H1 (cell line): Measurements from ENCODE around the gene PSMB3. TPM values are rescaled to one million over a fixed set of nuclear protein-coding genes. Genes with fewer than 3 reads are reported as not detected.

Experiments
- CTCF ChIA-PET: fragments of 300-600 bp; sonication (Branson Sonifier 250); formaldehyde crosslinking; loops from one replicate; lab custom pipeline; 2021; ENCODE audit not compliant: partially characterized antibody; lab: Charles Lee
- POLR2A ChIA-PET: fragments of 300-600 bp; sonication (Branson Sonifier 250); formaldehyde crosslinking; loops from one replicate; lab custom pipeline; 2021; ENCODE audit warnings: inconsistent platforms; ENCODE audit not compliant: partially characterized antibody; lab: Charles Lee
- DNase-seq, 2 experiments: peaks; one replicate each; pipeline versions ENCODE4 v3.0.0 to v3.0.0-alpha.2; 2010 to 2022; ENCODE audit warnings: low spot score in 2 of 2, low read depth in 1 of 2, mixed read lengths in 1 of 2
- FAIRE-seq: peaks from 2 replicates; lab custom pipeline; 2011; peaks lifted over from hg19 to GRCh38; lab: Jason Lieb, UNC
- H2AFZ ChIP-seq: 2 replicates; pipeline ENCODE4 v1.8.1; 2012; ENCODE audit warnings: low read length, inconsistent platforms
- H2AK5ac ChIP-seq: 2 replicates; pipeline ENCODE4 v1.6.1; 2013; ENCODE audit warnings: low read depth, low read length
- H2BK120ac ChIP-seq: replicated peaks from 2 replicates; pipeline ENCODE3; 2013; ENCODE audit warnings: low read depth, low read length, inconsistent platforms
- H2BK12ac ChIP-seq: 2 replicates; pipeline ENCODE4 v1.6.1; 2013; ENCODE audit warnings: low read depth, low read length
- H2BK15ac ChIP-seq: 2 replicates; pipeline ENCODE4 v1.6.1; 2013; ENCODE audit warnings: low read length
- H2BK20ac ChIP-seq: 2 replicates; pipeline ENCODE4 v1.6.1; 2013; ENCODE audit warnings: low read length
- H2BK5ac ChIP-seq: 2 replicates; pipeline ENCODE4 v1.6.1; 2013; ENCODE audit warnings: low read depth, low read length
- H3K14ac ChIP-seq: 2 replicates; pipeline ENCODE4 v1.6.1; 2013; ENCODE audit warnings: inconsistent platforms; ENCODE audit not compliant: insufficient read length
- H3K18ac ChIP-seq: 2 replicates; pipeline ENCODE4 v1.6.1; 2013; ENCODE audit warnings: low read length; ENCODE audit errors: extremely low read depth
- H3K23ac ChIP-seq: 2 replicates; pipeline ENCODE4 v1.6.1; 2013; ENCODE audit warnings: inconsistent platforms; ENCODE audit not compliant: insufficient read length
- H3K23me2 ChIP-seq: 2 replicates; pipeline ENCODE4 v1.6.1; 2013; ENCODE audit warnings: low read depth, low read length
- H3K27ac ChIP-seq: 2 replicates; pipeline ENCODE4 v1.6.1; 2011; ENCODE audit warnings: low read depth, low read length, inconsistent platforms
- H3K27me3 ChIP-seq, 4 experiments: replicated peaks in 1 of 4; 1 replicate in 1 of 4; 2 replicates in 3 of 4; pipeline versions ENCODE4 v1.6.1 to v1.8.1; 2011 to 2013; ENCODE audit warnings: low read length in 3 of 4, mild to moderate bottlenecking in 3 of 4, inconsistent platforms in 2 of 4, mixed read lengths in 2 of 4, moderate library complexity in 1 of 4; ENCODE audit not compliant: control insufficient read depth in 3 of 4, insufficient read depth in 3 of 4; ENCODE audit errors: extremely low read depth in 1 of 4
- H3K36me3 ChIP-seq, 4 experiments: 2 replicates each; pipeline versions ENCODE4 v1.6.1 to v1.8.1; 2011 to 2013; ENCODE audit warnings: mild to moderate bottlenecking in 4 of 4, low read length in 3 of 4, moderate library complexity in 2 of 4, control low read depth in 1 of 4, inconsistent platforms in 1 of 4; ENCODE audit not compliant: insufficient read depth in 4 of 4, control insufficient read depth in 2 of 4
- H3K4ac ChIP-seq: replicated peaks from 2 replicates; pipeline ENCODE3; 2013; ENCODE audit warnings: low read length, low read depth, mixed read lengths, inconsistent platforms; ENCODE audit not compliant: insufficient read length
- H3K4me1 ChIP-seq, 4 experiments: replicated peaks in 1 of 4; 1 replicate in 1 of 4; 2 replicates in 3 of 4; pipeline versions ENCODE4 v1.6.1 to v1.8.1; 2011 to 2013; ENCODE audit warnings: low read length in 3 of 4, inconsistent platforms in 2 of 4, mixed read lengths in 1 of 4; ENCODE audit not compliant: insufficient read depth in 4 of 4, control insufficient read depth in 3 of 4
- H3K4me2 ChIP-seq, 2 experiments: 2 replicates each; pipeline versions ENCODE4 v1.6.1 to v1.8.1; 2011 to 2013; ENCODE audit warnings: low read depth in 2 of 2, low read length in 2 of 2, control low read depth in 1 of 2, inconsistent platforms in 1 of 2, mild to moderate bottlenecking in 1 of 2; ENCODE audit not compliant: insufficient read depth in 1 of 2
- H3K4me3 ChIP-seq, 4 experiments: fragments of 200-600, 300-600 bp in 1 of 4; sonication (generic), shearing (Covaris generic), sonication (Bioruptor Twin) in 1 of 4; 2 replicates each; pipeline versions ENCODE4 v1.5.1 to v1.8.1; 2011 to 2016; ENCODE audit warnings: low read length in 4 of 4, low read depth in 3 of 4, control low read depth in 2 of 4, inconsistent platforms in 2 of 4, mild to moderate bottlenecking in 2 of 4, mixed read lengths in 1 of 4, moderate library complexity in 1 of 4; ENCODE audit not compliant: insufficient read depth in 2 of 4; ENCODE audit errors: extremely low read depth in 1 of 4
- H3K56ac ChIP-seq: replicated peaks from 2 replicates; pipeline ENCODE3; 2013; ENCODE audit warnings: low read depth, mild to moderate bottlenecking, mixed read lengths, low read length, inconsistent platforms; ENCODE audit not compliant: insufficient read length
- H3K79me1 ChIP-seq: 2 replicates; pipeline ENCODE4 v1.6.1; 2013; ENCODE audit warnings: low read depth, low read length, control low read depth
- H3K79me2 ChIP-seq, 2 experiments: 2 replicates each; pipeline versions ENCODE4 v1.6.1 to v1.8.1; 2012 to 2013; ENCODE audit warnings: low read length in 2 of 2, mild to moderate bottlenecking in 2 of 2, inconsistent platforms in 1 of 2; ENCODE audit not compliant: insufficient read depth in 2 of 2, control insufficient read depth in 1 of 2
- H3K9ac ChIP-seq, 4 experiments: replicated peaks in 1 of 4; 1 replicate in 1 of 4; 2 replicates in 3 of 4; pipeline versions ENCODE4 v1.6.1 to v1.8.1; 2011 to 2013; ENCODE audit warnings: low read depth in 3 of 4, low read length in 3 of 4, control low read depth in 2 of 4, mild to moderate bottlenecking in 2 of 4, moderate library complexity in 2 of 4, inconsistent platforms in 1 of 4; ENCODE audit errors: extremely low read depth in 1 of 4
- H3K9me3 ChIP-seq, 2 experiments: 2 replicates each; pipeline versions ENCODE4 v1.6.1 to v1.8.1; 2012 to 2013; ENCODE audit warnings: mild to moderate bottlenecking in 2 of 2, moderate library complexity in 2 of 2, control low read depth in 1 of 2, inconsistent platforms in 1 of 2, low read depth in 1 of 2, low read length in 1 of 2, mixed read lengths in 1 of 2; ENCODE audit not compliant: insufficient read depth in 2 of 2
- H4K20me1 ChIP-seq, 2 experiments: replicated peaks in 1 of 2; 2 replicates each; pipeline versions ENCODE3 to v1.8.1; 2011 to 2013; ENCODE audit warnings: inconsistent platforms in 2 of 2, low read length in 2 of 2, mild to moderate bottlenecking in 1 of 2; ENCODE audit not compliant: insufficient read depth in 2 of 2, control insufficient read depth in 1 of 2
- H4K5ac ChIP-seq: 2 replicates; pipeline ENCODE4 v1.6.1; 2013; ENCODE audit warnings: low read length, low read depth, mixed read lengths, inconsistent platforms; ENCODE audit not compliant: insufficient read length
- H4K8ac ChIP-seq: 2 replicates; pipeline ENCODE4 v1.8.0; 2013; ENCODE audit warnings: mild to moderate bottlenecking, moderate library complexity, low read length, inconsistent platforms; ENCODE audit not compliant: insufficient read depth; ENCODE audit errors: extremely low read depth
- H4K91ac ChIP-seq: replicated peaks from 2 replicates; pipeline ENCODE3; 2013; ENCODE audit warnings: low read length, mixed read lengths, inconsistent platforms; ENCODE audit not compliant: insufficient read length
- ASH2L ChIP-seq: fragments of 200-600, 300-600 bp; sonication (generic); IDR thresholded peaks from one replicate; pipeline ENCODE4 v1.7.1; 2017; ENCODE audit warnings: low read length
- NRF1 ChIP-seq: IDR thresholded peaks from 2 replicates; pipeline ENCODE4 v1.6.1; 2011; ENCODE audit warnings: mild to moderate bottlenecking, low read depth, low read length, improper control_type of control experiment
- RXRA ChIP-seq: IDR thresholded peaks from 2 replicates; pipeline ENCODE4 v1.6.1; 2011; ENCODE audit warnings: low read depth, mild to moderate bottlenecking, low read length, moderate library complexity; ENCODE audit not compliant: insufficient read depth
- SAP30 ChIP-seq: fragments of 300-600 bp; sonication (generic); IDR thresholded peaks from 2 replicates; pipeline ENCODE4 v1.7.1; 2012; ENCODE audit warnings: low read length, moderate library complexity, mild to moderate bottlenecking, inconsistent platforms; ENCODE audit not compliant: insufficient read depth, insufficient replicate concordance
- SIRT6 ChIP-seq: IDR thresholded peaks from one replicate; pipeline ENCODE4 v1.7.1; 2012; ENCODE audit warnings: low read length, inconsistent platforms
- TAF7 ChIP-seq: optimal IDR thresholded peaks from 2 replicates; pipeline ENCODE3; 2011; ENCODE audit warnings: low read depth, mild to moderate bottlenecking, inconsistent platforms, low read length, moderate library complexity, borderline replicate concordance
- YY1 ChIP-seq: IDR thresholded peaks from 2 replicates; pipeline ENCODE4 v1.6.1; 2011; ENCODE audit warnings: low read depth, mild to moderate bottlenecking, low read length
- WGBS, 2 experiments: shearing (Covaris generic) in 1 of 2; methylation state at CpG; one replicate each; pipeline versions ENCODE4 v1.1.6 to v1.1.7; 2013 to 2015; ENCODE audit warnings: low lambda C conversion rate in 2 of 2, mixed read lengths in 2 of 2, inconsistent platforms in 1 of 2, low coverage in 1 of 2, missing lambda C conversion rate in 1 of 2; ENCODE audit not compliant: insufficient replicate concordance in 2 of 2, insufficient coverage in 1 of 2, insufficient read length in 1 of 2; ENCODE audit errors: extremely low coverage in 1 of 2, missing lambda C conversion rate in 1 of 2; 5-methylcytosine and 5-hydroxymethylcytosine counted together
- long read RNA-seq, 2 experiments: library from RNA in 1 of 2; library from capped mRNA in 1 of 2; stranded (forward); transcript quantifications; one replicate each; pipeline ENCODE4 v2.0.0, GENCODE V29; 2021; ENCODE audit warnings: inconsistent platforms in 1 of 2
- polyA minus RNA-seq, 3 experiments: library from RNA; depleted of rRNA, polyadenylated mRNA; stranded (reverse); fragments of >200 nt; gene quantifications; 1 replicate in 2 of 3; 2 replicates in 1 of 3; pipeline ENCODE4 v1.2.3, GENCODE V29; 2011
- polyA plus RNA-seq, 7 experiments: library from polyadenylated mRNA; depleted of rRNA in 3 of 7; stranded (reverse) in 5 of 7; unstranded in 2 of 7; fragments of >200 nt in 5 of 7; fragments of 200-250 nt in 2 of 7; gene quantifications; 1 replicate in 5 of 7; 2 replicates in 1 of 7; 4 replicates in 1 of 7; pipeline versions ENCODE4 v1.2.1 to v1.2.3, GENCODE V29; 2011 to 2013; ENCODE audit warnings: missing spikeins in 2 of 7, mixed read lengths in 2 of 7
- total RNA-seq: library from RNA; stranded (reverse); fragmentation: NEBNext Ultra II Directional; extraction: Animal tissue kit (Norgen Biotek cat#: 25700); gene quantifications from 2 replicates; pipeline ENCODE4 v1.2.1, GENCODE V29; 2021

Gene PSMB3
- 291 and 301 TPM in 2 replicates for total RNA-seq
- polyA plus RNA-seq (2011; rRNA removed), result 866 and 914 TPM in 2 replicates
- polyA plus RNA-seq (2011; cell fraction: cytosol; rRNA removed), result 619 TPM
- polyA plus RNA-seq (2011; cell fraction: nucleus; rRNA removed), result 473 TPM
- 334 to 383 TPM (median 362 TPM) in 4 replicates for polyA plus RNA-seq (2012, experiment 1 of 2)
- polyA plus RNA-seq (2012, experiment 2 of 2), result 693 TPM
- polyA plus RNA-seq (2013, experiment 1 of 2), result 292 TPM
- 289 TPM for polyA plus RNA-seq (2013, experiment 2 of 2)
- 275 and 292 TPM in 2 replicates for polyA minus RNA-seq (2011; rRNA and poly(A)+ RNA removed)
- polyA minus RNA-seq (2011; cell fraction: cytosol; rRNA and poly(A)+ RNA removed), result 96.6 TPM
- 86.6 TPM for polyA minus RNA-seq (2011; cell fraction: nucleus; rRNA and poly(A)+ RNA removed)
- long read RNA-seq, experiment 1, transcript PSMB3-211 (6 exons, 773 nt), result major isoform, 112 of 196 reads
- long read RNA-seq, experiment 1, transcript PSMB3-209 (3 exons, 426 nt), result minor isoform, 11 of 196 reads
- long read RNA-seq, experiment 1, transcript PSMB3-212 (5 exons, 552 nt), result minor isoform, 5 of 196 reads
- long read RNA-seq, experiment 1, partial matches to known transcripts, result 63 of 196 reads
- long read RNA-seq, experiment 1, other reads (novel, unspliced or antisense), result 3 of 196 reads
- long read RNA-seq, experiment 2, partial matches to known transcripts, result 0 of 1 reads
- long read RNA-seq, experiment 2, other reads (novel, unspliced or antisense), result 0 of 1 reads

DNA sequence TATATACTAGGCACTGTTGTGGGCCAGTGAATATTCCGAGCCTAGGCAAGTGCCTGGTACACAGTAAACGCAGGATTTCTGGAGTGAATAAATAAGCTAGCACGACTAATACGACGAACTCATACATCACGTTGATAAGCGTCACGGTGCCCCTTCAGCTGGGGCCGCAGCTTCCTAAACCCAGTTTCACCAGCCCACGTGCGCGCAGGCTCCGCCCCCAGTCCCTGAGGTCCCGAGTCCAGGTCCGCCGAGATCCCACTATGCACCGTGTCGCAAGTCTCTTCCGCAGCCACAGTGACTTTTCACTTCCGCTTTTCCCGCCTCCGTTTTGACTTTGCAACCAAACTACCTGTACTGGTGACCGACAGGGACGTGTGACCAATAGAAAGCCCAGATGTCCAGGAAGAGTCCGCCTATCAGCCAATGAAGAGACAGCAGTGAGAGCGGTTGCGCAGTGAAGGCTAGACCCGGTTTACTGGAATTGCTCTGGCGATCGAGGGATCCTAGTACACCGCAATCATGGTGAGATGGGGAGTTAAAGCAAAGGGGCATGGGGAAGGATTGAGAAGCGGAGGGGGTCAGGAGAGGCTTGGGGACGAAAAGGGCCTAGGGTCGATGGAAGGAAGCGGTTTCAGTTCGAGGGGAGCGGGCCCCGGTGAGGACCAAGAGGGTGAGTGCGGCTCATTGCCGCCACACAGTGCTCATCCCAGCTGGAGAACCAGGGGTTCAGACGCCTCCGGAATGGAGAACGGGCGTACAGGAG lies at the start of gene PSMB3:
Gene PSMB3, plus strand, starts transcription at position 434 of the 763 bp plus-strand sequence. Its CDS starts 86 bp downstream, at position 520.
- H4K91ac ChIP-seq, result peak within 1 kb of the TSS; percentile 49
- H2BK20ac ChIP-seq, result no peak within 1 kb of the TSS; the same call in 1 of the 2 replicates
- H3K9me3 ChIP-seq, result no peaks in the 10 kb centered on the region
- H3K27me3 ChIP-seq, result peaks cover 0 to 11% (median 5%) of the 10 kb centered on the region in 4 experiments; a peak in 5 of 7 replicates
- peak within 1 kb of the TSS; percentile 18; the same call in 1 of the 2 replicates for H2AK5ac ChIP-seq
- peaks cover 0 to 5% (median 3%) of the 10 kb centered on the region in 4 experiments; a peak in 4 of 7 replicates for H3K4me1 ChIP-seq
- peak within 1 kb of the TSS; percentile 62 for H4K8ac ChIP-seq
- H4K5ac ChIP-seq, result peak within 1 kb of the TSS; percentile 87
- peak within 1 kb of the TSS; percentile 96 for H2BK5ac ChIP-seq
- peak within 1 kb of the TSS; percentile 67; the same call in 1 of the 2 replicates for H3K27ac ChIP-seq
- no peak within 1 kb of the TSS for H3K14ac ChIP-seq
- CTCF ChIA-PET, result interaction anchor here (0.6 to 2.5 kb wide), 7 partner anchors 9 to 117 kb away, joined by 3 to 10 read pairs (median 4); no protein-coding TSS in a partner anchor
- H3K4me2 ChIP-seq, result peak within 1 kb of the TSS; percentile 89 to 96
- peak within 1 kb of the TSS; percentile 70; the same call in 1 of the 2 replicates for H2BK12ac ChIP-seq
- no peak within 1 kb of the TSS for H3K23ac ChIP-seq
- DNase-seq (peak; percentile 88 to 96), FAIRE-seq (no peak)
- 1% methylated on average over 43 of the region's 44 CpGs; no CpG with 5 or more reads in 1 of the 2 experiments for WGBS, 2 experiments
- peak within 1 kb of the TSS; percentile 86 to 99 (median 90) for H3K4me3 ChIP-seq
- H3K36me3 ChIP-seq, result peaks cover 5 to 17% (median 12%) of the 10 kb centered on the region in 4 experiments; a peak in 7 of 8 replicates
- peak within 1 kb of the TSS; percentile 40; the same call in 1 of the 2 replicates for H2BK15ac ChIP-seq
- peaks cover 0 to 16% of the 10 kb centered on the region in 2 experiments; a peak in 3 of 4 replicates for H3K79me2 ChIP-seq
- POLR2A ChIA-PET, result interaction anchor here (0.6 to 3.6 kb wide), 17 partner anchors 9 to 699 kb away, joined by 3 to 22 read pairs (median 4); partner anchors contain the start of genes LASP1, MED1, MLLT6 and RPL19
- H3K23me2 ChIP-seq, result peaks cover 34% of the 10 kb centered on the region
- H4K20me1 ChIP-seq, result peaks cover 0 to 5% of the 10 kb centered on the region in 2 experiments
- peak within 1 kb of the TSS; percentile 68; the same call in 1 of the 2 replicates for H2AFZ ChIP-seq
- peak within 1 kb of the TSS; percentile 85 for H3K56ac ChIP-seq
- H3K79me1 ChIP-seq, result peaks cover 2% of the 10 kb centered on the region; the same call in 1 of the 2 replicates
- peak within 1 kb of the TSS; percentile 7 for H2BK120ac ChIP-seq
- H3K9ac ChIP-seq, result peak within 1 kb of the TSS; percentile 70 to 88 (median 84)
- peak within 1 kb of the TSS; percentile 82 for H3K4ac ChIP-seq
- H3K18ac ChIP-seq, result peak within 1 kb of the TSS; percentile 81
- TF ChIP-seq YY1 (no peak), NRF1 (peak; percentile 41; the same call in 1 of the 2 replicates), SIRT6 (no peak), ASH2L (peak; percentile 99), SAP30 (no peak), TAF7 (no peak), RXRA (no peak)
